HG03520 (cell line): Measurements from ENCODE around the gene BSCL2.
"Not testable (repeated sequence)": the region's sequence is repeated elsewhere in the genome, so short reads cannot be mapped to it uniquely, and the experiment has no call there.

Experiments used
- ATAC-seq: cut with Tn5 transposase; IDR thresholded peaks from one replicate; pipeline ENCODE4 v1.9.1; 2021; ENCODE audit warnings: mild to moderate bottlenecking, moderate library complexity; ENCODE audit not compliant: unreplicated experiment

BSCL2 gene

DNA sequence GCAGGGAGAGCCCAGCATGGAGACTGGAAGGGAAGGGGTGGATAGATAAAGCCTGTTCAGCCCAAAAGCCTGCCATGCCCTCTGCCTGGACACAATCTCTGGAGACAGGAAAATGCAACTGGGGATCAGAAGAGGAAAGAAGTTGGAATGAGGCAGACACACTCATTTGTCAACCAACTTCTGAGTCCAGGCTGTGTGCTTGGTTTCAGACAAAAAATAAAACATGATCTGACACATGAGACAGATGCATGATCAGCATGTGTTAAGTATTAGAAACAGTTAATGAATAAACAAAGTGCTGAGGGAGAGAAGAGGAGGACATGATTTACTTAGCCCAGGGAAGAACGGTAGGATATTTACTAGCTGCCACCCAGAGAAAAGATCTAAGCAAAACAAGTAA, 18.7 kb downstream of the BSCL2 start:
- no peak for ATAC-seq

GRCh38 chr11:62687508-62688396, 19.5 kb downstream of the BSCL2 start:
- ATAC-seq: no peak

DNA sequence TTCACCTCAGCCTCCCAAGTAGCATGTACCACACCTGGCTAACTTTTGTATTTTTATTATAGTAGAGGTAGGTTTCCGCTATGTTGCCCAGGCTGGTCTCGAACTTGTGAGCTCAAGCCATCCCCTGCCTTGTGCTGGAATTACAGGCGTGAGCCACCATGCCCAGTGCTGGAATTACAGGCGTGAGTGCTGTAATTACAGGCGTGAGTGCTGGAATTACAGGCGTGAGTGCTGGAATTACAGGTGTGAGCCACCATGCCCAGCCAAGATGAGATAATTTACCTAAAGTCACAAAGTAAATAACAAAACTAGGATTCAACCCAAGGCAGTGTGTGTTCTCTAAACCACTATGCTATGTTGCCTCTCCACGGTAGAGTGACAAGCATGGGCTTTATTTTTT, 24.7 kb downstream of the BSCL2 start:
- no peak for ATAC-seq

DNA sequence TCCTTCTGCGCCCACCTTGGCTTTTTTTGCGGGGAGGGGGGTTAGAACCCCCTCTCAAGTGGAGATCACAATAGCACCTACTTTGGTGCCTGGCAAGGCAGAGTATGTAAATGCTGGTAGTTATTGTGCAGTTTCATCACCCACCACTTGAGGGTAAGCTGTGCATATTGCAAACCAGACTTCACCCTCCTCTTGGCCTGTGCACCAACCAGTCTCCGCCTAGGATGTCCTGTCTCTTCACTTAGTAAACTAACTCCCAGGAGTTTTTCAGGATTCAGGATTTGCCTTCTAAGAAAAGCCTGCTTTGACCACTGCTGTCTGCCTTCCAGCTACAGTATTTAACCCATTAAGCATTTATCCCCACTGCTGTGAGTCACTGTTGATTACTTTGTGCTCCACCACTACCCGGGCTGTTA, 26.4 kb downstream of the BSCL2 start:
- peak; percentile 50 for ATAC-seq

DNA sequence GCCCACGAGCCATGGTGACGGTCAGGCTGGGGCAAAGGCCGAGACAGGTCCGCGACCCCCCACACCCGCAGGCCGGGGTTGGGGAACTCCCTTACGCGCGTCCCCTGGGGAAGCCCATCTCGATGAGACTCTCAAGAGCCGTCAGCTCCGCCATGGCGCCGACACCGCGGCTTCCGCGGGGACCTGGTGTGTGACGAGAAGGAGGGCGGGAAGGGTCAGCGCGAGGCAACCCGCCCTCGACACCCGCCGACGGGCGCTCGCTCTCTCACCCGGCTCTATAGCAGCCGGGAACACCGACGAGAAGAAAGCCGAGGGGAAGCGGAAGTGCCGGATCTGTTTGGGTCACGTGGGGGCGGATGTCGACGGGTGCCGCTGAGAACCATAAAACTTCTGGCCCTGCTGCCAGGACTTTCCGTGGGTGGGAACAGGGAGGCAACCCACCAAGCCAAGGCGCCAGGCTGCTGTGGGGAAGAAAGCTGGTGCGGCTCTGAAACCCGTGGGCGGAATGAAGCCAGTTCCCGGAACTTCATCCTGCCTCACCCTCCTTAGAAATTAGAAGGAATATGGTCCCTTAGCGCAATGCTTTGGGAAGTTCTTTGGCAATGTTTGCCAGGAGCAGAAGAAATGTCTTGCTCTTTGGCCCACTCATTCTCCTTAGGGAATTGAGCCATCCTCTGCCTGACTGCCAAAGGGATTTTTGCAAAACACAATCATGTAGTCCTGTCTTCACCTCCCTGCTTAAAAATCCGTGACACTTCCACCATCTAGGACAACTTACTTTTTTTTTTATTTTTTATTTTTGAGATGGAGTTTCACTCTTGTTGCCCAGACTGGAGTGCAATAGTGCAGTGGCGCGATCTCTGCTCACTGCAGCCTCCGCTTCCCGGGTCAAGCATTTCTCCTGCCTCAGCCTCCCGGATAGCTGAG, 28.2 kb downstream of the BSCL2 start, which contains the start of gene UBXN1:
Gene UBXN1, minus strand, starts transcription at position 304 of the 927 bp plus-strand sequence. Its CDS starts 150 bp downstream, at position 154.
- ATAC-seq: peak; percentile 51

DNA sequence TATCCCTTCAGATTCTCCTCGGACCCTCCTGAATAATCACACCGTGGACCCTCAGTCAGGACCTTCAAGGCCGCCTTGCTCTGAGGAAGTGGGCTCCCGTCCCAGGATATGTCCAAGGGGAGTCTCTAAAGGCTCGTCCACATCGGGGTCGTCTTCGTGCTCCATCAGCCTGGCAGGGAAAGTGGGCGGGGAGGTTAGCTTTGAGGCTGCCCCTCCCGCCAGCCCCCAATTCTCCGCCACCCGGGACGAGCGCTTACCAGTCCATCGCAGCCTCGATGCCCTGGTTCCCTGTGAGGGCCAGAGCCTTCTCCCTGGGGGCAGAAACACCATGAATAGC, 28.8 kb downstream of the BSCL2 start:
- ATAC-seq: no peak

DNA sequence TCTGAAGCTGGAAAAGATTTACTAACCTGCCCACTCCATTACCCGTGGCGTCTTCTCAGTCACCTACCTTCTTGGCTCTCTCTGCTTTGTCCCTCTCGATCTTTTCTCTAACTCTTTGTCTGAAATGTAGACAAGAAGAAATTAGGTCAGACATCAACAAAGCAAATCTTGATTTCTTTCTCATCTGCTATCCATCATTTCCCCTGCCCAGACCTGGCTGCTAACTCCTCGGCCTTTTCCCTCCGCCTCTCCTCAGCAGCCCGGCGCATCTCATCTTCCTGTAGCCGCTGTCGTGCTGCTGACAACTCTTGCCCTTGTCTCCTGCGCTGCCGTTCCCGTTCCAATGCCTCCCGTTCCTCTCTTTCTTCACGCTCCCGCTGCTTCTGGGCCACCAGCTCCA, 29.5 kb downstream of the BSCL2 start:
- ATAC-seq: no peak

DNA sequence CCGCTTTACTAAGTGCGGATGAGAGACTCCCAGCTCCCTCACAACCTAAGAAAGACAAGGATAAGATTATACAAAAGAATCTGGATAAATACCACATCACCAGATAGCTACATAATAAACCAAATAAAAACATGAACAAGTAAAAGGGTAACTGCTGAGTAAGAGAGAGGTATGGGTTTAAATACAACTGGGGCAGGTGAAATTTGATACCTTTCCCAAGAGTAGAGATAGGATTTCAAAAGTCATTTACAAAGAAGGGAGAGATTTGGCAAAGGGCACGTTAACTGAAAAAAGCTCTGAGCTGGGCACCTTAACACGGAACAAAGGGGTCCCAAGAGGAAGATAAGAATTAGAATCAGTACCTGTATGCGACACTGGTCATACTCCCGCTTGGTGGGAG, 30.1 kb downstream of the BSCL2 start:
- ATAC-seq: no peak

DNA sequence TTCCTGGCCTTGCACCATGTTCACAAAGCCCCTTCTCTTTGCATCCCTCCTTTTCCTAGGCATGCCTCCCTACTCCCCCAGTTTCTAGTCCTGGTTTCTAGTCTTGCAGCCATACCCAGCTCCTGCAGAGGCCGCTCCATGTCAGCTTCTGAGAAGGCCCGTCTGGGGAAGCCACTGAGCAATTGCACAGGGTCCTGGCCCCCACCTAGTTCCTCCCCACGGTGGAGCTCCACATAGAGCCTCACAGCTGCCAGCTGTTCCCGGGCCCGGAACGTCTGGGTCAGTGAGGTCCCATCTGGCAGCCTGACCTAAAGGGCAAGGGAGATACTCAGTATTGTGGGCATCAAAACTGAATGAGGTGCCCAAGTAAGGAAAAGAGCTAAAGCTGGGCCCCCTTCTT, 30.5 kb downstream of the BSCL2 start:
- ATAC-seq: no peak

GRCh38 chr11:62675415-62675814, 31.8 kb downstream of the BSCL2 start:
- ATAC-seq: not testable (repeated sequence)

GRCh38 chr11:62673196-62673525, 34.1 kb downstream of the BSCL2 start:
- ATAC-seq: no peak

DNA sequence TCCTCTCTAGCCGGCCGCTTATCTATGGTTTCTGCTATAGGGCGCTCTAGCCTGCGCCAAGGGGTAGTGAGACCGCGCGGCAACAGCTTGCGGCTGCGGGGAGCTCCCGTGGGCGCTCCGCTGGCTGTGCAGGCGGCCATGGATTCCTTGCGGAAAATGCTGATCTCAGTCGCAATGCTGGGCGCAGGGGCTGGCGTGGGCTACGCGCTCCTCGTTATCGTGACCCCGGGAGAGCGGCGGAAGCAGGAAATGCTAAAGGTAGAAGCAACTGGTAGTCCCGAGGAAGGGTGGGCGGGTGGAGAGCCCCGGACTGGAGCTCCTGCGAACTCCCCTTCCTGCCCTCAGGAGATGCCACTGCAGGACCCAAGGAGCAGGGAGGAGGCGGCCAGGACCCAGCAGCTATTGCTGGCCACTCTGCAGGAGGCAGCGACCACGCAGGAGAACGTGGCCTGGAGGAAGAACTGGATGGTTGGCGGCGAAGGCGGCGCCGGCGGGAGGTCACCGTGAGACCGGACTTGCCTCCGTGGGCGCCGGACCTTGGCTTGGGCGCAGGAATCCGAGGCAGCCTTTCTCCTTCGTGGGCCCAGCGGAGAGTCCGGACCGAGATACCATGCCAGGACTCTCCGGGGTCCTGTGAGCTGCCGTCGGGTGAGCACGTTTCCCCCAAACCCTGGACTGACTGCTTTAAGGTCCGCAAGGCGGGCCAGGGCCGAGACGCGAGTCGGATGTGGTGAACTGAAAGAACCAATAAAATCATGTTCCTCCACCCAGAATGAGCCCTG, 35.4 kb downstream of the BSCL2 start, which contains the start of the genes LBHD1 and UQCC3:
Gene LBHD1, minus strand, starts transcription at position 660 of the 782 bp plus-strand sequence. CDS start 2,236 bp downstream, outside the sequence.
Gene UQCC3, plus strand, starts transcription at position 66 of the 782 bp plus-strand sequence. Its CDS starts 73 bp downstream, at position 139.
- ATAC-seq: peak; percentile 56

- ATAC-seq: no peak
These were observed 36.0 kb downstream of the BSCL2 start for GRCh38 chr11:62671236-62671607.

DNA sequence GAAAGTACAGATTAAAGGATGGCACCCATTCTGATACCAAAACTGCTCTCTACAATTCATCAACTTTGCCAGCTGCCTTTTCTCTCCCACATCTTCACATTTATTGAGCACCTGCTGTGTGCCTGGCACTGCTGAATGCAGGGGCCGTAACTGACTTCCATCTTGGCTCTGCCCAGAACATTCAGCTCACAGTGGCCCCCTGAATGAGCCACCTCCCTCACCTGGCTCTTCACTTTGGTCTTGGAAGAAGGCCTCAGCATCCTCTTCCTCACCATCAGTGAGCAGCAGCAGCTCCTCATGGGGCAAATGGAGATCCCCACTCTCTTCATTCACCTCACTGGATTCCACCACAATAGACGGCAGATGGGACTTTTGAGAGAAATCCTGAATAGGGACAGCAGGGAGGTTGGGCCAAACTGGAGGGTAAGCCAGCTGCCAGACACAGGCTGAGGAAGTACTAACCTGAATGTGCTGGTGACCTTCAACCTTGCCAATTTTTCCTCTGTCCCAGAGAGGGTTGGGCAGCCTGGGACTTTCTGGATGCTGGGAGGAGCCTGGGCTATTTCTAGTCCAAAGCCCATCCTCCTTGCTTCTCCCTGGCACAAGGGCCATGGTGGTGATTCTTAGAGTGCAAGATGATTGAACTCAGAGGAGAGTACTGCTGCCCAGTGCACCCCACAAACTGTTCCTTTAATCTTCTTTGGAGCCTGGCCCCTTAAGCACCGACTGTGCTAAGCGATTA, 37.6 kb downstream of the BSCL2 start:
- ATAC-seq: no peak

DNA sequence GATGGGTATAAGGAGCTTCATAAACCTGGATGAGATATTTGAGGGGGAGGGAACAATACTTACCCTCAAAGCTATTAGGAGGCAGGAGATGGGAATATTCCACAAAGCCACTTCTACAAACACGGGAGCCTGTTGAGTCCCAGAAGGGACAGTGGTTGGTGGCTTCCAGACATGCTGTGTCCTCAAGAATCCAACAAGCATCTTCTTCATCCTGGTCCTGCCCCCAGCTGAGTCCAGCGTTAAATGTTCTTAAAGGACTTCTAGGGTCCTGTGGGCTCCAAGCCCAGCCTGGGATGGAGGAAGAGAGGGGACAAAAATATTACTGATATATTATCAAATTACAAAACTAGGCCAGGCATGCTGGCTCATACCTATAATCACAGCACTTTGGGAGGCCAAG, 39.8 kb downstream of the BSCL2 start:
- ATAC-seq: no peak

GRCh38 chr11:62666259-62666926, 40.8 kb downstream of the BSCL2 start:
- no peak for ATAC-seq

GRCh38 chr11:62665599-62666258, 41.5 kb downstream of the BSCL2 start:
- peak; percentile 22 for ATAC-seq

DNA sequence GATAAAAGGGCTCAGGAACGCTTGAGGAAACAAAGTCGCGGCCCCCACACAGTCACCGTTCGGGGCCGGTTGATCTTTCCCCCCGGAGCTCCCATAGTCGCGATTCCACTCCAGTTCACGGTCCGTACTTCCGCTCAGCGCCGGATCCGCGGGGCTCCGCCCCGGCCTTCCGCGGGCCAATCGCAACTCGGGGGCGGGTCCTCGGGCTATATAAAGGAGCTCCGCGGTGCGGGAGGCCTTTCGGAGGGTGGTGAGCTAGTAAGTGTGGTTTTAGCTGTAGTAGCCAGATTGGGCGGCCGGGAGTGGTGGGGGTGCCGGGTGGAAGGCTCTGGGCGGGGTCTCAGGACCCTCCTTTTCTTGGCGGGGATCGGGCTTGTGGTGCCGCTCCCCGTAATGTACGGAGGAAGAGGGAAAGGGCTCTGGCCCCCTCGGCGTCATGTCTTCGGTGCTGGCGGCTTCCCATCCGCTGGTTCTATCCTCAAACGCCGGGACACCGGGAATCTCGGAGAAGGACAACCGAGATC, 42.1 kb downstream of the BSCL2 start, which contains the start of the genes C11orf98 and CSKMT:
Gene C11orf98, minus strand, starts transcription at position 136 of the 524 bp plus-strand sequence. Its CDS starts 41 bp downstream, at position 95.
Gene CSKMT, plus strand, starts transcription at position 238 of the 524 bp plus-strand sequence. CDS start 568 bp downstream, outside the sequence.
- ATAC-seq: peak; percentile 70
